ENCODE data around the gene BCAM. TPM values are rescaled to one million over a fixed set of nuclear protein-coding genes. Genes with fewer than 3 reads are reported as not detected.

Gene BCAM
- total RNA-seq, 1 experiment from 2014 or later: 146 TPM

DNA sequence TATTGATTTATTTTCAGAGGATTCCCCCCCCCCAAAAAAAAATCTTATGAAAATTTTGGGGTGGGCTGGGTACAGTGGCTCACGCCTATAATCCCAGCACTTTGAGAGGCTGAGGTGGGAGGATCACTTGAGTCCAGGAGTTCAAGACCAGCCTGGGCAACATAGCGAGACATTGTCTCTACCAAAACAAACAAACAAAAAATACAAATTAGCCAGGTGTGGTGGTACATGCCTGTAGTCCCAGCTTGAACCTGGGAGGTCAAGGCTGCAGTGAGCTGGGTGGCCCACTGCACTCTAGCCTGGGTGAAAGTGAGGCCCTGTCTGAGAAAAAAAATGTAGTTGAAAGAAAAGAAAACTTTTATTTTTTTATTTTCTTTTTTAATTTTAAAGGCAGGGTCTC lies 55.1 kb downstream of the BCAM start:
- no peak for DNase-seq
- Histone ChIP-seq H3K36me3 (ENCODE audit: low read depth) (peaks cover 22% of the 10 kb centered on the region), H3K4me3 (no peak overlapping the region), H4K20me1 (ENCODE audit: insufficient read depth) (peaks cover 15% of the 10 kb centered on the region), H3K4me1 (replicated peaks; ENCODE audit: insufficient read depth) (no peaks in the 10 kb centered on the region), H3K79me2 (ENCODE audit: low read depth) (0 out of 2 replicates have a peak, but pooled peaks cover 11% of the 10 kb centered on the region), H2AFZ (no peak overlapping the region), H3K9me2 (ENCODE audit: insufficient read depth) (no peaks in the 10 kb centered on the region), H3K4me2 (no peak overlapping the region), H3K27me3 (ENCODE audit: insufficient read depth, low read depth) (no peaks in the 10 kb centered on the region), H3F3A (ENCODE audit: insufficient read depth, low read depth) (peaks cover 15% of the 10 kb centered on the region; the same call in 1 of the 2 replicates), H3K27ac (no peak overlapping the region), H3K9me3 (ENCODE audit: insufficient read depth, low read depth) (no peaks in the 10 kb centered on the region)
- intact Hi-C loops (cut with micrococcal nuclease; ENCODE audit: unreplicated experiment): no loop called here
- no TSS peak for BruUV-seq (replicated peaks)
- TF ChIP-seq, protein P1, sequence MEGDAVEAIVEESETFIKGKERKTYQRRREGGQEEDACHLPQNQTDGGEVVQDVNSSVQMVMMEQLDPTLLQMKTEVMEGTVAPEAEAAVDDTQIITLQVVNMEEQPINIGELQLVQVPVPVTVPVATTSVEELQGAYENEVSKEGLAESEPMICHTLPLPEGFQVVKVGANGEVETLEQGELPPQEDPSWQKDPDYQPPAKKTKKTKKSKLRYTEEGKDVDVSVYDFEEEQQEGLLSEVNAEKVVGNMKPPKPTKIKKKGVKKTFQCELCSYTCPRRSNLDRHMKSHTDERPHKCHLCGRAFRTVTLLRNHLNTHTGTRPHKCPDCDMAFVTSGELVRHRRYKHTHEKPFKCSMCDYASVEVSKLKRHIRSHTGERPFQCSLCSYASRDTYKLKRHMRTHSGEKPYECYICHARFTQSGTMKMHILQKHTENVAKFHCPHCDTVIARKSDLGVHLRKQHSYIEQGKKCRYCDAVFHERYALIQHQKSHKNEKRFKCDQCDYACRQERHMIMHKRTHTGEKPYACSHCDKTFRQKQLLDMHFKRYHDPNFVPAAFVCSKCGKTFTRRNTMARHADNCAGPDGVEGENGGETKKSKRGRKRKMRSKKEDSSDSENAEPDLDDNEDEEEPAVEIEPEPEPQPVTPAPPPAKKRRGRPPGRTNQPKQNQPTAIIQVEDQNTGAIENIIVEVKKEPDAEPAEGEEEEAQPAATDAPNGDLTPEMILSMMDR (conservative IDR thresholded peaks at IDR 0.05): no peak
- TF ChIP-seq EZH2 (IDR thresholded peaks at IDR 0.05; ENCODE audit: low read depth): no peak
- POLR2A ChIA-PET (ENCODE audit: unreplicated experiment): no interaction called here
- CTCF ChIA-PET: interaction anchor here (0.7 kb wide), 1 partner anchor 1049 kb away, joined by 4 read pairs; no protein-coding TSS in a partner anchor

DNA sequence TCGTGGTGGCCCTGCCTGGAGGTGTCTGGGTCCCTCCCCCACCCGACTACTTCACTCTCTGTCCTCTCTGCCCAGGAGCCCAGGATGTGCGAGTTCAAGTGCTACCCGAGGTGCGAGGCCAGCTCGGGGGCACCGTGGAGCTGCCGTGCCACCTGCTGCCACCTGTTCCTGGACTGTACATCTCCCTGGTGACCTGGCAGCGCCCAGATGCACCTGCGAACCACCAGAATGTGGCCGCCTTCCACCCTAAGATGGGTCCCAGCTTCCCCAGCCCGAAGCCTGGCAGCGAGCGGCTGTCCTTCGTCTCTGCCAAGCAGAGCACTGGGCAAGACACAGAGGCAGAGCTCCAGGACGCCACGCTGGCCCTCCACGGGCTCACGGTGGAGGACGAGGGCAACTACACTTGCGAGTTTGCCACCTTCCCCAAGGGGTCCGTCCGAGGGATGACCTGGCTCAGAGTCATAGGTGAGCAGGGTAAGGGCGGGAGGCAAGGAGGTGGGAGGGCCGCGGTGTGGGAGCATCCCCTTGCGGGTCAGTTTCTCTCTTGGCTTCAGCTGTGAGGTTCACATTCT lies 56.4 kb downstream of the BCAM start:
- 0 out of 2 replicates have a peak, but pooled peaks cover 11% of the 10 kb centered on the region for H3K79me2 ChIP-seq (ENCODE audit: low read depth)
- peaks cover 18% of the 10 kb centered on the region; the same call in 1 of the 2 replicates for H3F3A ChIP-seq (ENCODE audit: insufficient read depth, low read depth)
- H3K27me3 ChIP-seq (ENCODE audit: insufficient read depth, low read depth): no peaks in the 10 kb centered on the region
- H3K27ac ChIP-seq: no peak overlapping the region
- ChIA-PET CTCF (no interaction called here), POLR2A (ENCODE audit: unreplicated experiment) (no interaction called here)
- H3K4me1 ChIP-seq (replicated peaks; ENCODE audit: insufficient read depth): no peaks in the 10 kb centered on the region
- BruUV-seq (replicated peaks): no TSS peak
- peaks cover 19% of the 10 kb centered on the region for H3K36me3 ChIP-seq (ENCODE audit: low read depth)
- no peak for TF ChIP-seq EZH2 (IDR thresholded peaks at IDR 0.05; ENCODE audit: low read depth)
- TF ChIP-seq, protein P1 (conservative IDR thresholded peaks at IDR 0.05): no peak
- no peak overlapping the region for H2AFZ ChIP-seq
- intact Hi-C loops (cut with micrococcal nuclease; ENCODE audit: unreplicated experiment): no loop called here
- no peak overlapping the region for H3K4me3 ChIP-seq
- no peaks in the 10 kb centered on the region for H3K9me3 ChIP-seq (ENCODE audit: insufficient read depth, low read depth)
- H3K9me2 ChIP-seq (ENCODE audit: insufficient read depth): no peaks in the 10 kb centered on the region
- peaks cover 15% of the 10 kb centered on the region for H4K20me1 ChIP-seq (ENCODE audit: insufficient read depth)
- no peak overlapping the region for H3K4me2 ChIP-seq
- no peak for DNase-seq

DNA sequence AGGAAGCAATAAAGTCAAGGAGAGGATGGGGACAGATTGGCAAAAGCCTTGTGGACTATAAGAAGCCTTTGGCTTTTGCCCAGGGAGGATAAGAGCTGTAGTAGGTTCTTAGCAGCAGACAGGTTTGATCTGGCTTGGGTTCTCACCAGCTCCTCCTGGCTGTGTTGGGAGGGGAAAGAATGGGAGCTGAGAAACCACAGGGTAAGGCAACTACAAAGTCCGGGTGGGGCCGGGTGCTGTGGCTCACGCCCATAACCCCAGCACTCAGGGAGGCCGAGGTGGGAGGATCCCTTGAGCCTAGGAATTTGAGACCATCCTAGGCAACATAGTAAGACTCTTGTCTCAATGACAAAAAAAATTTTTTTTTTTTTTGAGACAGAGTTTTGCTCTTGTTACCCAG lies 57.8 kb downstream of the BCAM start:
- Histone ChIP-seq H3K4me1 (replicated peaks; ENCODE audit: insufficient read depth) (no peaks in the 10 kb centered on the region), H3K9me3 (ENCODE audit: insufficient read depth, low read depth) (no peaks in the 10 kb centered on the region), H3K79me2 (ENCODE audit: low read depth) (0 out of 2 replicates have a peak, but pooled peaks cover 4% of the 10 kb centered on the region), H3K9me2 (ENCODE audit: insufficient read depth) (no peaks in the 10 kb centered on the region), H3K36me3 (ENCODE audit: low read depth) (peaks cover 11% of the 10 kb centered on the region), H3K27ac (no peak overlapping the region), H3K4me3 (no peak overlapping the region), H3F3A (ENCODE audit: insufficient read depth, low read depth) (peaks cover 17% of the 10 kb centered on the region; the same call in 1 of the 2 replicates), H2AFZ (no peak overlapping the region), H3K4me2 (no peak overlapping the region), H3K27me3 (ENCODE audit: insufficient read depth, low read depth) (no peaks in the 10 kb centered on the region), H4K20me1 (ENCODE audit: insufficient read depth) (peaks cover 14% of the 10 kb centered on the region)
- no peak for DNase-seq
- ChIA-PET CTCF (no interaction called here), POLR2A (ENCODE audit: unreplicated experiment) (no interaction called here)
- no peak for TF ChIP-seq EZH2 (IDR thresholded peaks at IDR 0.05; ENCODE audit: low read depth)
- TF ChIP-seq, protein P1 (conservative IDR thresholded peaks at IDR 0.05): no peak
- BruUV-seq (replicated peaks): no TSS peak
- intact Hi-C loops (cut with micrococcal nuclease; ENCODE audit: unreplicated experiment): no loop called here
